22Rv1 (cell line): ENCODE data around the gene PTX4.

ENCODE experiments used
- H3K27ac ChIP-seq: fragments of 450-650 bp; 2 replicates; pipeline ENCODE4 v1.5.1; 2017
- CTCF ChIP-seq: fragments of 450-650 bp; IDR thresholded peaks from 2 replicates; pipeline ENCODE4 v1.5.1; 2017; ENCODE audit warnings: mild to moderate bottlenecking
- ZFX ChIP-seq: fragments of 450-650 bp; IDR thresholded peaks from 2 replicates; pipeline ENCODE4 v1.6.1; 2017; ENCODE audit warnings: antibody characterized with exemption, borderline replicate concordance

The PTX4 gene

GRCh38 chr16:1492923-1493745, 4.4 kb upstream of the PTX4 start, which contains the start of gene TELO2:
TSS of gene TELO2 (plus strand) at chr16:1493360. CDS start at chr16:1494282, 922 bp downstream.
- no peak for TF ChIP-seq CTCF
- TF ChIP-seq ZFX: no peak
- H3K27ac ChIP-seq: peak within 1 kb of the TSS; percentile 84

GRCh38 chr16:1492082-1492922, 3.6 kb upstream of the PTX4 start:
- TF ChIP-seq ZFX: no peak
- no peak for TF ChIP-seq CTCF
- peak overlapping the region; percentile 84 for H3K27ac ChIP-seq

- no peak overlapping the region for H3K27ac ChIP-seq
- TF ChIP-seq ZFX (no peak), CTCF (no peak)
These were observed 2.6 kb upstream of the PTX4 start for GRCh38 chr16:1491327-1491726.

GRCh38 chr16:1489077-1489476, 333 bp upstream of the PTX4 start:
- no peak for TF ChIP-seq ZFX
- no peak for TF ChIP-seq CTCF
- no peak overlapping the region for H3K27ac ChIP-seq

GRCh38 chr16:1488054-1488601, 616 bp downstream of the PTX4 start:
- no peak for TF ChIP-seq CTCF
- TF ChIP-seq ZFX: no peak
- H3K27ac ChIP-seq: no peak overlapping the region

- no peak overlapping the region for H3K27ac ChIP-seq
- TF ChIP-seq ZFX (no peak), CTCF (no peak)
These were observed 1.2 kb downstream of the PTX4 start for GRCh38 chr16:1487395-1488053.
